H1 (cell line): ENCODE results near the gene GABBR1. TPM values are rescaled to one million over a fixed set of nuclear protein-coding genes. Genes with fewer than 3 reads are reported as not detected.

Source experiments
- ATF2 ChIP-seq: IDR thresholded peaks from 2 replicates; pipeline ENCODE4 v1.6.1; 2012; ENCODE audit warnings: low read length, inconsistent platforms
- BACH1 ChIP-seq: IDR thresholded peaks from 2 replicates; pipeline ENCODE4 v1.6.1; 2012; ENCODE audit warnings: low read length, improper control_type of control experiment
- E2F6 ChIP-seq: IDR thresholded peaks from 2 replicates; pipeline ENCODE4 v1.6.1; 2012; ENCODE audit warnings: inconsistent platforms
- FOSL1 ChIP-seq: IDR thresholded peaks from 2 replicates; pipeline ENCODE4 v1.6.1; 2011; ENCODE audit warnings: mild to moderate bottlenecking, low read depth, low read length, moderate library complexity; ENCODE audit not compliant: insufficient read depth
- HDAC6 ChIP-seq: IDR thresholded peaks from one replicate; pipeline ENCODE4 v1.7.1; 2012; ENCODE audit warnings: low read depth, mild to moderate bottlenecking, inconsistent platforms, low read length, moderate library complexity
- KDM4A ChIP-seq: IDR thresholded peaks from one replicate; pipeline ENCODE4 v1.7.1; 2012; ENCODE audit warnings: low read depth, mild to moderate bottlenecking, moderate library complexity, low read length, inconsistent platforms; ENCODE audit not compliant: severe bottlenecking
- NANOG ChIP-seq: IDR thresholded peaks from 2 replicates; pipeline ENCODE4 v1.6.1; 2011; ENCODE audit warnings: low read length, low read depth, mild to moderate bottlenecking, inconsistent platforms; ENCODE audit not compliant: insufficient read depth, poor library complexity, severe bottlenecking
- POLR2AphosphoS5 ChIP-seq: IDR thresholded peaks from 2 replicates; pipeline ENCODE4 v1.6.1; 2011; ENCODE audit warnings: low read depth, low read length
- SIN3A ChIP-seq, 2 experiments: IDR thresholded peaks in 1 of 2; conservative IDR thresholded peaks in 1 of 2; 2 replicates each; pipeline ENCODE4 v1.6.1; 2011 to 2012; ENCODE audit warnings: low read length in 2 of 2, improper control_type of control experiment in 1 of 2, low read depth in 1 of 2, mild to moderate bottlenecking in 1 of 2
- SIRT6 ChIP-seq: IDR thresholded peaks from one replicate; pipeline ENCODE4 v1.7.1; 2012; ENCODE audit warnings: low read length, inconsistent platforms
- SIX5 ChIP-seq: IDR thresholded peaks from 2 replicates; pipeline ENCODE4 v1.6.1; 2011; ENCODE audit warnings: mild to moderate bottlenecking, low read depth, low read length
- SP1 ChIP-seq: IDR thresholded peaks from 2 replicates; pipeline ENCODE4 v1.6.1; 2011; ENCODE audit warnings: low read depth, low read length
- SUZ12 ChIP-seq: fragments of 200-600 bp; sonication (generic); IDR thresholded peaks from 2 replicates; pipeline ENCODE4 v1.6.1; 2012; ENCODE audit warnings: mild to moderate bottlenecking, inconsistent platforms, low read length, moderate library complexity, mixed read lengths
- YY1 ChIP-seq: IDR thresholded peaks from 2 replicates; pipeline ENCODE4 v1.6.1; 2011; ENCODE audit warnings: low read depth, mild to moderate bottlenecking, low read length
- polyA plus RNA-seq, 7 experiments: library from polyadenylated mRNA; depleted of rRNA in 3 of 7; stranded (reverse) in 5 of 7; unstranded in 2 of 7; fragments of >200 nt in 5 of 7; fragments of 200-250 nt in 2 of 7; gene quantifications; 1 replicate in 5 of 7; 2 replicates in 1 of 7; 4 replicates in 1 of 7; pipeline versions ENCODE4 v1.2.1 to v1.2.3, GENCODE V29; 2011 to 2013; ENCODE audit warnings: missing spikeins in 2 of 7, mixed read lengths in 2 of 7
- total RNA-seq: library from RNA; stranded (reverse); fragmentation: NEBNext Ultra II Directional; extraction: Animal tissue kit (Norgen Biotek cat#: 25700); gene quantifications from 2 replicates; pipeline ENCODE4 v1.2.1, GENCODE V29; 2021

Gene GABBR1
- total and polyA plus RNA-seq, 2 of the 8 experiments (the other 6 are each of a cell fraction or from before 2014, with no cell fraction given): 75.9 to 78.3 TPM

- no peak for TF ChIP-seq SIX5
- TF ChIP-seq SUZ12: no peak
- TF ChIP-seq POLR2AphosphoS5: peak; percentile 35; the same call in 1 of the 2 replicates
- no peak for TF ChIP-seq E2F6
- no peak for TF ChIP-seq NANOG
- TF ChIP-seq SIN3A (conservative IDR thresholded peaks at IDR 0.05 in 1 of 2, IDR thresholded peaks at IDR 0.05 in 1 of 2; ENCODE audit: low read depth in 1 of 2, low read length in 2 of 2): 0 out of 4 replicates have a peak, but pooled peaks have one; percentile 43 to 53
- TF ChIP-seq BACH1: no peak
- no peak for TF ChIP-seq ATF2
- no peak for TF ChIP-seq SP1
- peak; percentile 82 for TF ChIP-seq KDM4A
- TF ChIP-seq SIRT6: no peak
- TF ChIP-seq YY1: peak; percentile 58; the same call in 1 of the 2 replicates
- no peak for TF ChIP-seq FOSL1
- no peak for TF ChIP-seq HDAC6
Measured at GRCh38 chr6:29631860-29632731, 887 bp downstream of the GABBR1 start (continued).
